NK-92 (cell line): ENCODE measurements around the gene DPF3.
"Not testable (repeated sequence)": the region's sequence is repeated elsewhere in the genome, so short reads cannot be mapped to it uniquely, and the experiment has no call there.

ENCODE experiments used
- DNase-seq: peaks from one replicate; lab custom pipeline; 2025; ENCODE audit not compliant: unreplicated experiment; lab: John Stamatoyannopoulos, UW

The DPF3 gene

GRCh38 chr14:72776701-72777261 is 117.1 kb downstream of the DPF3 start:
- DNase-seq: no peak

GRCh38 chr14:72775923-72776554 is 117.9 kb downstream of the DPF3 start:
- no peak for DNase-seq

DNA sequence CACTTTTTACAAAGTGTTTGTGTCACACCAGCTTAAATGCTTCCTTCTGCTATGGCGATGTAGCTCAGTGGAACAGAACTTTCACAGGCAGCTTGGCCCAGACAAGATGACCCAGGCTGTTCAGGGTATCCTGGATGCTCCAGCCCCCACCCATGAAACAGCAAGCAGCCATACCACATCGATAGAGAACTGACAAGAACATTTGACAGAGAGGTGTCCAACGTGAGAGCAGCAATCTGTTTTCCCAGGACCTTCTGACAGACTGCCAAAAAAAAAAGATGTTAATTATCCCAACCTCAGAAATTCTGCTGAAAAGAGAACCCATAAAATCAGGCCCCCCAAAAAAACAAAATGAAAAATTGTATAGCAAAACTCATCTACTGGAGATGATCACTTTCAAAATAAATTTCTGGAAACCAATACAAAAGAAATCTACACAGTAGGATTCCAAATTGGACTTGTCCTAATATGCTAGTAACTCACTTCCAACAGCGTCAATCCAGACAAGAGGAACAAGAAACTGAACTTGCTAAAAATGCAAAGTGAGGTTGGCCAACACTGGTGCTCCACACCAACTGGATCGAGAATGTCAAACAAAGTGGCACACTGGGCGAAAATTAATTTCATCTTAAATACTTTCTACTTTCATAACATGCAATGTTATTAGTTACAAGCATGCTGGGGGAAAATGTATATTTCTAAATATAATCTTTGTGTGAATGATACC is 118.8 kb downstream of the DPF3 start:
- DNase-seq: no peak

GRCh38 chr14:72774141-72774540 is 119.8 kb downstream of the DPF3 start:
- DNase-seq: no peak

DNA sequence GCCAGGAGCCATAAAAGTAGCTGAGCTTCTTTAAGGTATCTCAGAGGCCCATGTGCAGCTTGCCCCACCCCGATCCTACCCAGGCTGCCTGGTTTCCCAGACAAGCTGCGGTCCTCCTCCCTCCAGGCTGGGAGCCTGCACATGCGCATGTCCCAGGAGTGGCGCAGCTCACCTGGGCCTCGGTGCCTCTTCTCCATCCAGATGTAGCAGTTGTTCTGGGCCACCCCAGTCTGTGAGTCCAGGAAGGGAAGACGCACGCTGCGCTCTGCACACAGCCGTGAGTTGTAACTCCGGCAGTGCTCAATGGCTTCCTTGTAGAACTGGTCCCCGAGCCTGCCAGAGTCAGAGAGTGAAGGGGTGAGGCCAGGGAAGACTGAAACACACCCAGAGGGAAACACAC is 122.3 kb downstream of the DPF3 start:
- DNase-seq: no peak

- DNase-seq: no peak
These were observed 127.6 kb downstream of the DPF3 start for GRCh38 chr14:72766296-72766695.

- no peak for DNase-seq
These were observed 130.0 kb downstream of the DPF3 start for GRCh38 chr14:72763892-72764291.

GRCh38 chr14:72759670-72760069 is 134.2 kb downstream of the DPF3 start:
- DNase-seq: no peak

GRCh38 chr14:72758993-72759392 is 134.9 kb downstream of the DPF3 start:
- no peak for DNase-seq

DNA sequence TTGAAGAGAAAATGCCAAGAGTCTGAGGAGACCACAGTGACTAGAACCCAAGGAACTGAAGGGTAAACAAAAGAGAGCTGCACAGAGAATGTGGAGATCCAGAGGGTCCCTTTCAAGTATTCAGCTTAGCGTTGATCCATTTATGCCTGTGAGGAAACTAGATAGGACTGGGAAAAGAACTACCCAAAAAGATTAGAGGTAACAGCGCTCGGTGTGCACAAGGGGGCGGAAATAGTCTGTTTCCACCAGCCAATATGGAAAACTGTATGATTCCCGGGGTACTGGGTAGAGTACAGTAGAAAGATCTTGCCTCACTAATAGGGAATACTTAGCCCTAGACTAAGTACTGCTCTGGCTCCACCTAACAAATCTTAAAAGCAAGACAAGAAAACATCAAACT is 135.5 kb downstream of the DPF3 start:
- no peak for DNase-seq

- DNase-seq: no peak
These were observed 136.9 kb downstream of the DPF3 start for GRCh38 chr14:72756967-72757366.

DNA sequence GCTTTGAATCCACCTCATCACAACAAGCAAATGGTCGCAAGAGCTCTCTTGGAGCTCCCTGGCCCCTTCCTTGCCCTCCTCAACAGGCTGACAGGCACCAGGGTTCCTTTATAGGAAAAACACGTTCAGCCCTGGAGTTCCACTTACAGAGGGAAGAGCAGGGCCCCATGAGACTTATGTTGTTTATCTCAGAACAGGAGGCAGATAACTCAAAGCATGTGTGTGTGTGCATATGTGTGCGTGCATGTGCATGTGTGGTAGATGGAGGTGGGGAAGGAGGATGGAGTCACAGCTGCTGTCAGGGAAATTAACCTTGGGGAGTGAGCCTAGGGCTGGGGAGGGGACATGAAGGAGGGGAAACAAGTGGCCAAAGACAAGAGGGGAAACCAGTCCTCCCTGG is 138.1 kb downstream of the DPF3 start:
- DNase-seq: no peak

- no peak for DNase-seq
These were observed 139.0 kb downstream of the DPF3 start for GRCh38 chr14:72754949-72755348.

DNA sequence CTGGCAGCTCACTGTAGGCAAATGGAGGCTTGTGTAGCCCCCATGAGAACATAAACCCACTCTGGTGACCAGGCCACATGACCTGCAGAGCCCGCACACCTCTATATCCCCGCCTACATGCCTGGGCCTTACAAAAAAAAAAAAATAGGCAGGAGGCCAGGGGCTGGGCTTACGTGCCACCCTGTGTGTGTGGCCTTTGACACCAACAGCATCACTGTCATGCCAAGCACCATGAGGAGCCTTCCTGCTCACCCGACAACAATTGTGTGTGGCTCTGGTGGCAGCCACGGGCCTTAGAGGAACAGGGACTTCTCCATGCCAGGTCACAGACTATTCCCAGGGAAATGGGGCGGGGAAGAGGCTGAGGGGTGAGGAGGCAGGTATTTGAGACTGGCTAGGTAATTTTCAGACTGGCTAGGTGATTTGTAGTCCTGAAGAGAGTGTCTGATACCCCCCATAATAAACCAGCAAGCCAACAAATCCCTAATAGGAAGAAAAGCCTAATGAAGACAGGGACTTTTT is 140.0 kb downstream of the DPF3 start:
- no peak for DNase-seq

GRCh38 chr14:72753044-72753710 is 140.7 kb downstream of the DPF3 start:
- no peak for DNase-seq

DNA sequence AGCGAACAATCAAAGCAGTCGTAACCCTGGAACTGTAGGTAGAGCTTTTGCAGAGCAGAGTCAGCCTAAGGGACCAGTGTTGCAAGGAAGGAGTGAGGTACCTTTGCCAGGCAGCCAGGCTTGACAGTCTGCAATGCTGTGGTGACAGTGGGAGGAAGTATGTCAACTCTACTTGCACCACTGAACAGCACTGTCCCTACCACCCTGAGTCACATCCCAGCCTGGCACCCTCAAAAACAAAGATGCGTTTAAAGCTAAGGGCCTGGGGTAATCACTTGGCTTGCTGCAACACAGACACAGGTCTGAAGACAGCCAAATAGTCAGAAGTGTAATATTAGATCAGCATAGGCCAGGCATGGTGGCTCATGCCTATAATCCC is 141.9 kb downstream of the DPF3 start:
- no peak for DNase-seq

DNA sequence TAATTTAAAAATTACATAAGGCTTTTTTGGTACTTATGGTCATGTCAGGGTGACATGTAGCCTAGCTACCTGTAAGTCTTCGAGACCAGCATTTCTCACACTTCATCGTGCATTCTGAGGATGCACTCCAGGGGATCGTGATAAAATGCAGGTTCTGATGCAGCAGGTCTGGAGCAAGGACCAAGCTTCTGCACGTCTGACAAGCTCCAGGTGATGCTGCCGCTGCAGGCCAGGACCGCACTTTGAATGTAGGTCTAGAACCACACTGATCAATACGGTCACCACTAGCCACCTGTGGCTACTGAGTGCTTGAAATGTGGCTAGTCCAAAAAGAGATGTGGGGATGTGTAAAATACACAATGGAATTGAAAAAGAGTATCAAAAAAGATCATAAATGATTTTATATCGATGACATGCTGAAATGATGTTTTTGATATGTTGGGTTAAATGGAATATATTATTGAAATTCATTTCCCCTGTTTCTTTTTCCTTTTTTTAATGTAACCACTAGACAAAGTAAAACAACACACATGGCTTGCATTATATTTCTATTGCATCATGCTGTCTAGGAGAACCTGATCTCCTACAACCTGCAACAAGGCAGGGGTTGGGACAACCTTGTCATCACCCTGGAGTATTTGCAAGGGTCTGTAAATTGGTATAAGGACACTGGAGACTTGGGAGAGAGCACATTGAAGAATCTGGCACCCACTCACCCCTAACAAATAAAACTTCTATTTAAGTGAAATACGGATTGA is 142.4 kb downstream of the DPF3 start:
- no peak for DNase-seq

DNA sequence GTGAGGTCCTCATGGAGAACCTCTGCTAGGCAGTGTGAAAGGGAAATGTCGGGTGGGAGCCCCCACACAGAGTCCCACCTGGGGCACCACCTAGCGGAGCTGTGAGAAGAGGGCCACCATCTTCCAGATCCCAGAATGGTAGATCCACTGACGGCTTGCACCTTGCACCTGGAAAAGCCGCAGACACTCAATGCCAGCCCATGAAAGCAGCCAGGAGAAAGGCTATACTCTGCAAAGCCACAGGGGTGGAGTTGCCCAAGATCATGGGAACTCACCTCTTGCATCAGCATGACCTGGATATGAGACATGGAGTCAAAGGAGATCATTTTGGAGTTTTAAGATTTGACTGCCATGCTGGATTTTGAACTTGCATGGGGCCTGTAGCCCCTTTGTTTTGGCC is 145.0 kb downstream of the DPF3 start:
- DNase-seq: not testable (repeated sequence)

DNA sequence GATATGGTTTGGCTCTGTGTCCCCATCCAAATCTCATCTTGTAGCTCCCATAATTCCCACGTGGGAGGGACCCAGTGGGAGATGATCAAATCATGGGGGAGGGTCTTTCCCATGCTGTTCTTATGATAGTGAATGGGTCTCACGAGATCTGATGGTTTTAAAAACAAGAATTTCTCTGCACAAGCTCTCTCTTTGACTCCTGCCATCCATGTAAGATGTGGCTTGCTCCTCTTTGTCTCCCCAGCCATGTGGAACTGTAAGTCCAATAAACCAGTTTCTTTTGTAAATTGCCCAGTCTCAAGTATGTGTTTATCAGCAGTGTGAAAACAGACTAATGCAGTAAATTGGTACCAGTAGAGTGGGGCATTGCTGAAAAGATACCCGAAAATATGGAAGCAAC is 146.2 kb downstream of the DPF3 start:
- DNase-seq: no peak

GRCh38 chr14:72745991-72746980 is 147.6 kb downstream of the DPF3 start:
- DNase-seq: no peak
